HepG2 (cell line): Measurements from ENCODE around the gene NRG3.

Source experiments
- CEBPZ ChIP-seq: IDR thresholded peaks from 2 replicates; pipeline ENCODE4 v1.6.1; 2012; ENCODE audit warnings: low read length, improper control_type of control experiment
- JUND ChIP-seq: sonication (generic); formaldehyde crosslinking; IDR thresholded peaks from 2 replicates; pipeline ENCODE4 v1.8.0; 2022; ENCODE audit warnings: mild to moderate bottlenecking, missing genetic modification reagents
- TCF7 ChIP-seq: sonication (generic); IDR thresholded peaks from 2 replicates; pipeline ENCODE4 v1.6.1; 2016; ENCODE audit warnings: antibody characterized with exemption, low read depth

- no peak for TF ChIP-seq JUND
- TF ChIP-seq TCF7 = no peak
- no peak for TF ChIP-seq CEBPZ
These were observed 521.9 kb downstream of the NRG3 start for GRCh38 chr10:82396886-82397285.
